Vagina (tissue), 2 donors: ENCODE results near the gene AK9. TPM values are rescaled to one million over a fixed set of nuclear protein-coding genes. Genes with fewer than 3 reads are reported as not detected.

Experiments
- DNase-seq, 2 donors: peaks; one replicate each; pipeline ENCODE4 v3.0.0-alpha.2; 2017; ENCODE audit errors: extremely low spot score in 2 of 2
- H3K27ac ChIP-seq: fragments of 200-600 bp; sonication (generic); one replicate; pipeline ENCODE4 v1.5.1; 2019
- H3K27me3 ChIP-seq: fragments of 200-600 bp; sonication (generic); one replicate; pipeline ENCODE4 v1.5.1; 2019
- H3K36me3 ChIP-seq, 2 donors: fragments of 200-600 bp; sonication (generic); one replicate each; pipeline ENCODE4 v1.5.1; 2017 to 2019
- H3K4me1 ChIP-seq: fragments of 200-600 bp; sonication (generic); one replicate; pipeline ENCODE4 v1.5.1; 2019
- H3K4me3 ChIP-seq, 2 donors: fragments of 200-600 bp; sonication (generic); 1 replicate in 1 of 2; 2 replicates in 1 of 2; pipeline ENCODE4 v1.5.1; 2016 to 2019
- H3K9me3 ChIP-seq: fragments of 200-600 bp; sonication (generic); one replicate; pipeline ENCODE4 v1.5.1; 2019
- CTCF ChIP-seq, 3 experiments: fragments of 450-650 bp in 2 of 3; fragments of 200-600 bp in 1 of 3; sonication (generic) in 1 of 3; IDR thresholded peaks; one replicate each; pipeline ENCODE4 v1.5.1; 2017 to 2019; ENCODE audit warnings: antibody characterized with exemption in 3 of 3, mild to moderate bottlenecking in 2 of 3, moderate library complexity in 2 of 3
- POLR2A ChIP-seq, 2 donors: fragments of 450-650 bp; IDR thresholded peaks; one replicate each; pipeline ENCODE4 v1.6.1; 2017; ENCODE audit warnings: antibody characterized with exemption in 2 of 2, mild to moderate bottlenecking in 2 of 2, moderate library complexity in 2 of 2
- POLR2AphosphoS5 ChIP-seq, 2 donors: sonication (generic); formaldehyde crosslinking; IDR thresholded peaks; one replicate each; pipeline ENCODE4 v1.9.0; 2017; ENCODE audit warnings: antibody characterized with exemption in 2 of 2, mild to moderate bottlenecking in 2 of 2, low read depth in 1 of 2; ENCODE audit not compliant: insufficient read depth in 1 of 2
- intact Hi-C: fragments of 100-400 bp; cut with DNase I; formaldehyde crosslinking; loops from one replicate; pipeline ENCODE4 v1.15.1; 2023
- total RNA-seq: library from RNA; depleted of rRNA; stranded (reverse); fragments of >200 nt; gene quantifications from one replicate; pipeline ENCODE4 v1.2.3, GENCODE V29; 2016

Gene AK9
- total RNA-seq, 1 donor from 2014 or later: 8.1 TPM

- Histone ChIP-seq H3K27ac (no peak overlapping the region), H3K27me3 (no peaks in the 10 kb centered on the region), H3K4me1 (no peaks in the 10 kb centered on the region), H3K36me3 (no peaks in the 10 kb centered on the region), H3K4me3 (no peak overlapping the region), H3K9me3 (no peaks in the 10 kb centered on the region)
- no peak for DNase-seq
- intact Hi-C loops: no loop called here
- TF ChIP-seq POLR2AphosphoS5 (IDR thresholded peaks at IDR 0.05; ENCODE audit: insufficient read depth in 1 of 2, low read depth in 1 of 2) (no peak), POLR2A (IDR thresholded peaks at IDR 0.05) (no peak), CTCF (IDR thresholded peaks at IDR 0.05) (no peak)
Observed at GRCh38 chr6:109662192-109662591, 28.8 kb downstream of the AK9 start.

GRCh38 chr6:109660526-109661320 lies 30.3 kb downstream of the AK9 start:
- H3K27me3 ChIP-seq: no peaks in the 10 kb centered on the region
- H3K4me1 ChIP-seq: no peaks in the 10 kb centered on the region
- H3K36me3 ChIP-seq: no peaks in the 10 kb centered on the region
- TF ChIP-seq POLR2AphosphoS5 (IDR thresholded peaks at IDR 0.05; ENCODE audit: insufficient read depth in 1 of 2, low read depth in 1 of 2): no peak
- TF ChIP-seq POLR2A (IDR thresholded peaks at IDR 0.05): no peak
- TF ChIP-seq CTCF (IDR thresholded peaks at IDR 0.05): no peak
- no peaks in the 10 kb centered on the region for H3K9me3 ChIP-seq
- no peak overlapping the region for H3K27ac ChIP-seq
- H3K4me3 ChIP-seq: no peak overlapping the region
- intact Hi-C loops: no loop called here
- no peak for DNase-seq

GRCh38 chr6:109655761-109656262 lies 35.2 kb downstream of the AK9 start:
- H3K4me3 ChIP-seq: no peak overlapping the region
- H3K4me1 ChIP-seq: no peaks in the 10 kb centered on the region
- H3K36me3 ChIP-seq: no peaks in the 10 kb centered on the region
- no peaks in the 10 kb centered on the region for H3K9me3 ChIP-seq
- H3K27ac ChIP-seq: no peak overlapping the region
- no peak for DNase-seq
- intact Hi-C loops: no loop called here
- H3K27me3 ChIP-seq: no peaks in the 10 kb centered on the region
- no peak for TF ChIP-seq CTCF (IDR thresholded peaks at IDR 0.05)
- no peak for TF ChIP-seq POLR2AphosphoS5 (IDR thresholded peaks at IDR 0.05; ENCODE audit: insufficient read depth in 1 of 2, low read depth in 1 of 2)
- no peak for TF ChIP-seq POLR2A (IDR thresholded peaks at IDR 0.05)

- no peak overlapping the region for H3K27ac ChIP-seq
- no peaks in the 10 kb centered on the region for H3K36me3 ChIP-seq
- no peak for DNase-seq
- intact Hi-C loops: no loop called here
- TF ChIP-seq CTCF (IDR thresholded peaks at IDR 0.05) (no peak), POLR2A (IDR thresholded peaks at IDR 0.05) (no peak), POLR2AphosphoS5 (IDR thresholded peaks at IDR 0.05; ENCODE audit: insufficient read depth in 1 of 2, low read depth in 1 of 2) (no peak)
- H3K4me1 ChIP-seq: no peaks in the 10 kb centered on the region
- no peaks in the 10 kb centered on the region for H3K27me3 ChIP-seq
- no peak overlapping the region for H3K4me3 ChIP-seq
- H3K9me3 ChIP-seq: no peaks in the 10 kb centered on the region
Observed at GRCh38 chr6:109653264-109653663, 37.7 kb downstream of the AK9 start.

- H3K36me3 ChIP-seq: no peaks in the 10 kb centered on the region
- intact Hi-C loops: no loop called here
- TF ChIP-seq CTCF (IDR thresholded peaks at IDR 0.05): no peak
- TF ChIP-seq POLR2A (IDR thresholded peaks at IDR 0.05): no peak
- TF ChIP-seq POLR2AphosphoS5 (IDR thresholded peaks at IDR 0.05; ENCODE audit: insufficient read depth in 1 of 2, low read depth in 1 of 2): no peak
Observed at GRCh38 chr6:109644131-109644530, 46.9 kb downstream of the AK9 start.

More at GRCh38 chr6:109644131-109644530, 46.9 kb downstream of the AK9 start:
- DNase-seq: no peak
- H3K27ac ChIP-seq: no peak overlapping the region
- no peak overlapping the region for H3K4me3 ChIP-seq
- H3K27me3 ChIP-seq: no peaks in the 10 kb centered on the region
- H3K9me3 ChIP-seq: no peaks in the 10 kb centered on the region
- H3K4me1 ChIP-seq: no peaks in the 10 kb centered on the region
